Hepatocyte (in vitro differentiated cells): ENCODE measurements around the gene CITED4. TPM values are rescaled to one million over a fixed set of nuclear protein-coding genes. Genes with fewer than 3 reads are reported as not detected.

ENCODE experiments used
- DNase-seq: peaks from one replicate; pipeline ENCODE4 v3.0.0-alpha.2; 2016; ENCODE audit warnings: low spot score
- H2AFZ ChIP-seq: fragments of 200-600 bp; sonication (generic); 2 replicates; pipeline ENCODE4 v1.6.0; 2016; ENCODE audit warnings: antibody characterized with exemption, mild to moderate bottlenecking
- H3K27ac ChIP-seq: fragments of 200-600 bp; sonication (generic); 2 replicates; pipeline ENCODE4 v1.5.1; 2016; ENCODE audit warnings: mild to moderate bottlenecking
- H3K27me3 ChIP-seq: fragments of 200-600 bp; sonication (generic); 2 replicates; pipeline ENCODE4 v1.6.1; 2016
- H3K36me3 ChIP-seq: fragments of 200-600 bp; sonication (generic); replicated peaks from 2 replicates; pipeline ENCODE4 v1.5.1; 2016; ENCODE audit warnings: low read depth; ENCODE audit not compliant: insufficient read depth
- H3K4me1 ChIP-seq: fragments of 200-600 bp; sonication (generic); 2 replicates; pipeline ENCODE4 v1.5.1; 2016; ENCODE audit warnings: mild to moderate bottlenecking, moderate library complexity; ENCODE audit not compliant: insufficient read depth
- H3K4me2 ChIP-seq: fragments of 200-600 bp; sonication (generic); 2 replicates; pipeline ENCODE4 v1.6.0; 2016
- H3K4me3 ChIP-seq: fragments of 200-600 bp; sonication (generic); 2 replicates; pipeline ENCODE4 v1.5.1; 2016; ENCODE audit warnings: mild to moderate bottlenecking
- H3K79me2 ChIP-seq: fragments of 200-600 bp; sonication (generic); 2 replicates; pipeline ENCODE4 v1.6.0; 2017; ENCODE audit warnings: mild to moderate bottlenecking
- H3K9me2 ChIP-seq: fragments of 200-600 bp; sonication (generic); replicated peaks from 2 replicates; pipeline ENCODE4 v1.6.0; 2017; ENCODE audit warnings: mild to moderate bottlenecking; ENCODE audit not compliant: insufficient read depth
- H3K9me3 ChIP-seq: fragments of 200-600 bp; sonication (generic); 2 replicates; pipeline ENCODE4 v1.5.1; 2016; ENCODE audit warnings: low read depth, mild to moderate bottlenecking
- H4K20me1 ChIP-seq: fragments of 200-600 bp; sonication (generic); 2 replicates; pipeline ENCODE4 v1.6.0; 2016; ENCODE audit warnings: mild to moderate bottlenecking; ENCODE audit not compliant: insufficient read depth, poor library complexity, severe bottlenecking
- CTCF ChIP-seq: fragments of 200-600 bp; sonication (generic); IDR thresholded peaks from 2 replicates; pipeline ENCODE4 v1.5.1; 2016; ENCODE audit warnings: antibody characterized with exemption, mild to moderate bottlenecking; ENCODE audit not compliant: poor library complexity
- EZH2 ChIP-seq: fragments of 200-600 bp; sonication (generic); IDR thresholded peaks from 2 replicates; pipeline ENCODE4 v1.6.1; 2016; ENCODE audit warnings: antibody characterized with exemption, mild to moderate bottlenecking, borderline replicate concordance
- EZH2phosphoT487 ChIP-seq: fragments of 200-600 bp; sonication (generic); IDR thresholded peaks from one replicate; pipeline ENCODE4 v1.6.1; 2018; ENCODE audit warnings: antibody characterized with exemption, mild to moderate bottlenecking, low read depth, moderate library complexity; ENCODE audit not compliant: unreplicated experiment, severe bottlenecking
- WGBS: methylation state at CpG from one replicate; pipeline ENCODE4 v1.1.6; 2016; ENCODE audit warnings: low lambda C conversion rate; ENCODE audit errors: missing lambda C conversion rate; 5-methylcytosine and 5-hydroxymethylcytosine counted together
- polyA plus RNA-seq: library from polyadenylated mRNA; unstranded; fragments of >200 nt; fragmentation: Nextera tagmentation; extraction: Ambion mirVana; gene quantifications from 2 replicates; pipeline ENCODE4 v1.2.1, GENCODE V29; 2016
- total RNA-seq: library from RNA; depleted of rRNA; stranded (reverse); fragments of >200 nt; gene quantifications from 2 replicates; pipeline ENCODE4 v1.2.3, GENCODE V29; 2014

The CITED4 gene
- total and polyA plus RNA-seq, 2 experiments from 2014 or later = 6.8 to 29.0 TPM

GRCh38 chr1:40877698-40878097 is 15.5 kb upstream of the CITED4 start:
- no peak overlapping the region for H3K4me3 ChIP-seq
- H3K9me3 ChIP-seq = no peaks in the 10 kb centered on the region
- WGBS = 42% methylated on average over 4 of the region's 4 CpGs
- DNase-seq = no peak
- H4K20me1 ChIP-seq = no peaks in the 10 kb centered on the region
- H2AFZ ChIP-seq = no peak overlapping the region
- H3K9me2 ChIP-seq = no peaks in the 10 kb centered on the region
- no peak overlapping the region for H3K4me2 ChIP-seq
- TF ChIP-seq CTCF (no peak), EZH2 (no peak), EZH2phosphoT487 (no peak)
- H3K79me2 ChIP-seq = no peaks in the 10 kb centered on the region
- no peak overlapping the region for H3K27ac ChIP-seq
- no peaks in the 10 kb centered on the region for H3K36me3 ChIP-seq
- no peaks in the 10 kb centered on the region for H3K27me3 ChIP-seq
- no peaks in the 10 kb centered on the region for H3K4me1 ChIP-seq

GRCh38 chr1:40876891-40877290 is 14.7 kb upstream of the CITED4 start:
- no peak for TF ChIP-seq CTCF
- no peak for TF ChIP-seq EZH2phosphoT487
- TF ChIP-seq EZH2 = no peak
- Histone ChIP-seq H3K4me1 (no peaks in the 10 kb centered on the region), H3K9me3 (no peaks in the 10 kb centered on the region), H3K27ac (no peak overlapping the region), H3K4me2 (no peak overlapping the region), H4K20me1 (no peaks in the 10 kb centered on the region), H3K9me2 (no peaks in the 10 kb centered on the region), H3K36me3 (no peaks in the 10 kb centered on the region), H2AFZ (no peak overlapping the region), H3K79me2 (no peaks in the 10 kb centered on the region), H3K4me3 (no peak overlapping the region), H3K27me3 (no peaks in the 10 kb centered on the region)
- 80% methylated on average over 1 of the region's 1 CpG for WGBS
- no peak for DNase-seq

- no peaks in the 10 kb centered on the region for H3K4me1 ChIP-seq
- no peaks in the 10 kb centered on the region for H3K79me2 ChIP-seq
- no peaks in the 10 kb centered on the region for H3K9me3 ChIP-seq
- no peaks in the 10 kb centered on the region for H3K36me3 ChIP-seq
- DNase-seq = no peak
- no peak overlapping the region for H2AFZ ChIP-seq
- H4K20me1 ChIP-seq = no peaks in the 10 kb centered on the region
- H3K27ac ChIP-seq = no peak overlapping the region
- TF ChIP-seq EZH2 = no peak
- no peak for TF ChIP-seq CTCF
- no peak for TF ChIP-seq EZH2phosphoT487
- WGBS = 89% methylated on average over 2 of the region's 2 CpGs
- no peaks in the 10 kb centered on the region for H3K27me3 ChIP-seq
- H3K4me3 ChIP-seq = no peak overlapping the region
- H3K9me2 ChIP-seq = no peaks in the 10 kb centered on the region
- no peak overlapping the region for H3K4me2 ChIP-seq
Observed at GRCh38 chr1:40876436-40876761, 14.2 kb upstream of the CITED4 start.
